HG03460 (cell line): ENCODE data around the gene BFAR.
"Not testable (repeated sequence)": the region's sequence is repeated elsewhere in the genome, so short reads cannot be mapped to it uniquely, and the experiment has no call there.

Source experiments
- ATAC-seq: cut with Tn5 transposase; IDR thresholded peaks from one replicate; pipeline ENCODE4 v1.9.1; 2021; ENCODE audit not compliant: unreplicated experiment

BFAR gene

GRCh38 chr16:14685870-14686793, 53.4 kb downstream of the BFAR start:
- not testable (repeated sequence) for ATAC-seq

GRCh38 chr16:14694129-14694528, 61.4 kb downstream of the BFAR start, which contains the start of gene PLA2G10:
Gene PLA2G10, minus strand, starts transcription at chr16:14694308. Its CDS starts 79 bp downstream, at chr16:14694229.
- not testable (repeated sequence) for ATAC-seq

- ATAC-seq, result not testable (repeated sequence)
Observed at GRCh38 chr16:14701859-14702258, 69.1 kb downstream of the BFAR start.

GRCh38 chr16:14702672-14703071, 69.9 kb downstream of the BFAR start:
- not testable (repeated sequence) for ATAC-seq

GRCh38 chr16:14703156-14704011, 70.6 kb downstream of the BFAR start, which contains the start of gene NPIPA3:
Gene NPIPA3, plus strand, starts transcription at chr16:14703411. Its CDS starts 5,533 bp downstream, at chr16:14708944.
- peak; percentile 96 for ATAC-seq
